ENCODE results near the gene ZBTB45.
A peak's percentile ranks its signal among the peaks of the same experiment; 100 is the strongest.

Gene ZBTB45

DNA sequence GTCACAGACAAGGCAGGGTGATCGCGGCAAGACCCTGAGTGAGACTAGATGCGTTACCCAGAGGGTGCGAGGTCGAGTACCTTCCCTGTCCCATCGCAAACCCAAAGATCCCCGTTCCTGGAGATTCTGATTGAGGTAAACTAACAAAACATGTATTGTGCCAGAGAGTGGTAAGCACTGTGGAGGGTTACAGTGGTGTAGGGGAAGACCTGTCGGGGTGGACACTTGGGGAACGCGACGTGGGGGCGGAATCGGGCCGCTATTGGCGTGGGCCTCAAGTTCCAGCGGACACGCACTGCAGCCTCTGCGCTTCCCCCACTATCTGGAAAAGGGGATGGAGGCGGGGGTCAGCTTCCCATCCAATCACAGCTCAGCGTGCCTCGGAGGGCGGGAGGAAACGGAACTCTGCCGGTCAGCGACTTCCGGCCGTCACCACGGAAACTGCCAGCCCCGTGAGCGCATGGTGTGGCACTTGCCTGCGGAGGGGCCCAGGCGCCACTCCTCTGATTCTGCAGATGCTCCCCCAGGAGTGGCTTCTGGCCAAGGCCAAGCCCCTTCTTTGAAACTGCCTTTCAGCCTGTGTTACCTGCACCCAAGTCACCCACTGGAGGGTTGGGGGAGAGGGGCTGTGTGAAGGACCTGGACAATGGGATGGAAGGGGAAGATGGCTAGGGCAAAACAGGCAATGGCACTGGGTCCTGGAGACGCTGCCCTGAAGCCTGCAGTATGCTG is 39.8 kb upstream of the ZBTB45 start:
- Histone ChIP-seq H3K4me1 (ENCODE audit: control insufficient read depth, insufficient read depth, low read length) (peaks cover 28% of the 10 kb centered on the region), H3K27ac (ENCODE audit: low read depth, low read length) (peak overlapping the region; percentile 98), H3K27me3 (ENCODE audit: control insufficient read depth, insufficient read depth, low read length) (peaks cover 39% of the 10 kb centered on the region), H3K9ac (ENCODE audit: low read length) (peak overlapping the region; percentile 82), H3K9me3 (ENCODE audit: control insufficient read depth, insufficient read depth, low read depth, low read length) (no peaks in the 10 kb centered on the region), H3K4me3 (ENCODE audit: low read depth, low read length) (peak overlapping the region; percentile 81), H3K36me3 (ENCODE audit: control insufficient read depth, insufficient read depth, low read length) (peaks cover 13% of the 10 kb centered on the region)

DNA sequence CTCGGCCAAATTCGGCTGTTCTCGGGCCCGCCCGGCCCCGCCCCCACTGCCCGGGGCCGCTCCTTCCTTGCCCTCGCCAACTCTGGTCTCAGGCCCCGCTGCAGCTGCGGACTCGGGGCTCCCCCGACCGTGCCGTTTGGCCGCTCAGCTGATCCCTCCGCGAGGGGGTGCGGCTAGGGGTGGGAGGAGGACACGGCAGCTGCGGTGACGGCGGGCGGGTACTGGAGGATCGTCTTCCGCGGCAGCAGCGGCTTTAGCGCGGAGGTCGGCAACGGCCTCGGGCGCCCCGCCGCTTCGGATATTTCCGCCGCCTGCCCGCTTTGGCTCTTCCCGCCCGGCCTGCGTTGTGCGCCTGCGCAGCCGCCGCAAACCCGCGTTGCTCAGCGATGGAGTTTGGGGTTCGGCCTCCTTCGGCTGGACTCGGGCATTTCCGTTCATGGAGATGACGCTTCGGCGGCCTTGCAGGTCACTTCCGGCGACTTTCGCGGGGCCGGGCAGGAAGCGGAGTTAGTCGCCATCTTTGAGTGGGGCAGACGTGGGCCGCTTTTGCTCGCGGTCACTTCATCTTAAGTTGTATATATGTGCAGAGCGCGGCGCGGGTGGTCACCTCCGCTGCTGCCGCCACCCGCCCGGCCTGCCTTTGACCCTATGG is 39.1 kb upstream of the ZBTB45 start:
- H3K27ac ChIP-seq (ENCODE audit: low read depth, low read length) = peak overlapping the region; percentile 98
- no peaks in the 10 kb centered on the region for H3K9me3 ChIP-seq (ENCODE audit: control insufficient read depth, insufficient read depth, low read depth, low read length)
- peak overlapping the region; percentile 81 for H3K4me3 ChIP-seq (ENCODE audit: low read depth, low read length)
- peaks cover 13% of the 10 kb centered on the region for H3K36me3 ChIP-seq (ENCODE audit: control insufficient read depth, insufficient read depth, low read length)
- H3K9ac ChIP-seq (ENCODE audit: low read length) = peak overlapping the region; percentile 82
- H3K27me3 ChIP-seq (ENCODE audit: control insufficient read depth, insufficient read depth, low read length) = peaks cover 33% of the 10 kb centered on the region
- H3K4me1 ChIP-seq (ENCODE audit: control insufficient read depth, insufficient read depth, low read length) = peaks cover 33% of the 10 kb centered on the region

DNA sequence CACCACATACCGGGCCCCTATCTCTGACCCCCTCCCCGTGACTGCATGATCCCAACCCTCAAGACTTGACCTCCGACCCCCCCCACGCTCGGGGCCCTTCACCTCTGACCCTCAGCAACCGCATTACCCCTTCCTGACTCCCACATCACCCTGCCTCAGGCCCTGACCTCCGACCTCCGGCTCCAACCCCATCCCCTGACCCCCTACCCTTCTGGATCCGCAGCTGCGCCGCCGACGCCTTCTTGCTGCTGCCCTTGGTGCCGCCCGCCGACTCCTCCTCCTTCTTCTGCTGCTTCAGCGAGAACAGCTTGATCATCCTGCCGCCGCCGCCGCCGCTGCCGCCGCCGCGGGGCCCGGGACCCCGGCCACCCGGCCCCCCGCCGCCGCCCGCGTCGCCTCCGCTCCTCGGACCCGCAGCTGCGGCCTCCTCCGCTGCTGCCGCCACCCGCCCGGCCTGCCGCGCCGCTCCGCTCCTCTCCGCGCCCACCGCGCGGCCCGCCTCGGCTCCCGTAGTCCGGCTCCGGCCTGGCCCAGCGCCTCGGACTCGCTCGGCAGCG is 38.5 kb upstream of the ZBTB45 start, which contains the start of gene UBE2M:
Gene UBE2M, minus strand, starts transcription at position 546 of the 557 bp plus-strand sequence. Its CDS starts 230 bp downstream, at position 316.
- Histone ChIP-seq H3K9ac (ENCODE audit: low read length) (peak within 1 kb of the TSS; percentile 86), H3K9me3 (ENCODE audit: control insufficient read depth, insufficient read depth, low read depth, low read length) (no peaks in the 10 kb centered on the region), H3K27ac (ENCODE audit: low read depth, low read length) (peak within 1 kb of the TSS; percentile 98), H3K27me3 (ENCODE audit: control insufficient read depth, insufficient read depth, low read length) (peaks cover 26% of the 10 kb centered on the region), H3K4me1 (ENCODE audit: control insufficient read depth, insufficient read depth, low read length) (peaks cover 32% of the 10 kb centered on the region), H3K4me3 (ENCODE audit: low read depth, low read length) (peak within 1 kb of the TSS; percentile 81), H3K36me3 (ENCODE audit: control insufficient read depth, insufficient read depth, low read length) (peaks cover 18% of the 10 kb centered on the region)

DNA sequence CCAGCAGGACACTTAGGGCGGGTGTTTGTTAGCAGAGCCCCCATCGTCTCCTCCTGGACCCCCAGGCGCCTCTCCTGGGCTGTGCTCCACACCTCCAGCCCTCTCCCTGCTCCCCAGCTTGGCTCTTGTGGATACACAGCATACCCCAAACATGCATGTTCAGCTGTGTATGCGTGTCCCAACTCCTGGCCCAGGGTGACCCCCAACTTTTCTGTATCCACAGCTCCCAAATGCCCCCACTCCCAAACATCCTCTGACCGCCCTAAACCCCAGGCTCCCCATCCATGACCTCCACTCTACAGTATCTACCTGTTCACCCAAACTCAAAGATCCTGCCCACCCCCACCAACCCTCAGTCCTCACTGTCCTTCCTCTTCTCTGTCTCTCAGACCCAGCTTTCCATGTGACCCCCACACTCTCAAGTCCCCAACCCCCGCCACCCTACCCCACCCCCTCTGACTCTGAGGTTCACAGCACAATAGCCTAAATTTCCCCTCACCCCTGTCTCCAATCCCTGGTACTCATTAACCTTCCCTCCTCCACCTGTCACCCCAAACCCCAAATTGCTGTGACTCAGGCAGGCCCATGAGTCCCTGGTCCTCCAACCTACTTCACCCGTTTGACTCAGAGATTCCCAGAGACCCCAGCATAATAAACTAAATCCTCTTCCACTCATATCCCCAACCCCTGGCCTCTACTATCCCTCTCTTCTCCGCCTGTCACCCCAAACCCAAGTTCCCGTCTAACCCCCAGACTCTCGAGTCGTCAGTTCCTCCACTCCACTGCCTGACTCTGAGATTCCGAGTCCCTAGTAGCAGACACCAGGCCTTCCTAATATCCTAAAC is 37.8 kb upstream of the ZBTB45 start:
- H3K9me3 ChIP-seq (ENCODE audit: control insufficient read depth, insufficient read depth, low read depth, low read length) = no peaks in the 10 kb centered on the region
- peak overlapping the region; percentile 81 for H3K4me3 ChIP-seq (ENCODE audit: low read depth, low read length)
- peak overlapping the region; percentile 86 for H3K9ac ChIP-seq (ENCODE audit: low read length)
- H3K36me3 ChIP-seq (ENCODE audit: control insufficient read depth, insufficient read depth, low read length) = peaks cover 24% of the 10 kb centered on the region
- H3K27me3 ChIP-seq (ENCODE audit: control insufficient read depth, insufficient read depth, low read length) = peaks cover 19% of the 10 kb centered on the region
- peak overlapping the region; percentile 56; the same call in 1 of the 2 replicates for H3K27ac ChIP-seq (ENCODE audit: low read depth, low read length)
- peaks cover 32% of the 10 kb centered on the region for H3K4me1 ChIP-seq (ENCODE audit: control insufficient read depth, insufficient read depth, low read length)

DNA sequence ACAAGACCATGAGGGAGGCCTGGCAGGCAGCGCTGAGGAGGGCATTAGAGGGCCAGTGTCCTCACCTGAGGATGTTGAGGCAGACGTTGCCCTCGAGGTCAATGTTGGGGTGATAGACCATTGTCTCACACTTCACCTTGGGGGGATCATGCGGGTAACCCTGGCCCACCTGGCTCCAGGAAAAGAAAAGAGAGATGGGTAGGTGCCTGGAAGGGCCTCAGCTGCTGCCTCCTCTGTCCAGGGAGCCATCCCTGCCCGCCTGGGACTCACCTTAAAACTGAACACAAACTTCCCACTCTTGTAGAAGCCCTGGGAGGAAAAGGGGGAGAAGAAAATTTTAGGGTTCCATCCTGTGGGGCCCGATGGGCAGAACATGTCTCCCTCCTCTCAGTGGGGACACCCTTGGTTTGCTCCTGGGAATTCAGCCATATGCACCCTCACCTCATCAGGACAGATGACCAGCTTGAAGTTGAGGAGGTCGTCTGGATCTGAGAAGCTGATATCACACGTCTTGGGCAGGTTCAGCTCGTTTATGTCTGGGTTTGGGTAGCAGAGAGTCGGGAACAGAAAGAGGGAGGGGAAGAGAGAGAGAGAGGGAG is 37.1 kb upstream of the ZBTB45 start:
- no peak overlapping the region for H3K27ac ChIP-seq (ENCODE audit: low read depth, low read length)

DNA sequence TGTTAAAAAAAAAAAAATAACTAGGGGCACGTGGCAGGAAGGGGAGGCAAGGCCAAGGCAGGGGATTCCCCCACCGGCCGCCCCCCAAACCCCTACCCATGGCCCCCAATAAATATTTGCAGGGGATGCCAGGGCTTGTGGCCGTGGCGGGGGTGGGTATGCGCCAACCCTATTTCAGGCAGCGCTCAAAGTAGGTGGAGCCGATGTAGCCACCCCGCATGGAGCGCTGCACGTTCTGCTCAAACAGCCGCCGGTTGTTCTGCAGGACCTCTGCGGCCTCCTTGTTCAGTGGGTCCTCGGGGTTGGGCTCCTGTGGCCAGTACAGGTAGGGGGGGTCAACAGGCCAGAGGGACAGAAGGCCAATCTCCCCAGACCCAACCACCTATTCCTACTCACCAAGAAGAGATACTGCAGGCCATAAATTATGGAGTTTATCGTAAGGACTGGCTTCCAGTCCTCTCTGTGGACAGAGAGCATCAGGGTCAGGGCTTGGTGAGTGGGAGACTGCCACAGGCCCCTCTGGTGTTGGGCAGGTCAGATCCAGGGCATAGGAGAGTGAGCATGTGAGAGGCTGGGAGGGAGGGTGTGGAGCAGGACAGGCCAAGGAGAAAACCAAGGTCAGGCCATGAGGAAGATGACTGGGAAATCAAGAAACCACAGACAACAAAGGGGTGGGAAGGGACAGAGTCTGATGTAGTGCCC is 36.5 kb upstream of the ZBTB45 start:
- H3K27ac ChIP-seq (ENCODE audit: low read depth, low read length) = no peak overlapping the region
- peaks cover 38% of the 10 kb centered on the region for H3K36me3 ChIP-seq (ENCODE audit: control insufficient read depth, insufficient read depth, low read length)
- no peaks in the 10 kb centered on the region for H3K9me3 ChIP-seq (ENCODE audit: control insufficient read depth, insufficient read depth, low read depth, low read length)
- H3K9ac ChIP-seq (ENCODE audit: low read length) = no peak overlapping the region
- peaks cover 6% of the 10 kb centered on the region for H3K27me3 ChIP-seq (ENCODE audit: control insufficient read depth, insufficient read depth, low read length)
- no peak overlapping the region for H3K4me3 ChIP-seq (ENCODE audit: low read depth, low read length)
- H3K4me1 ChIP-seq (ENCODE audit: control insufficient read depth, insufficient read depth, low read length) = peaks cover 25% of the 10 kb centered on the region

More for the DNA sequence above, 37.1 kb upstream of the ZBTB45 start:
- Histone ChIP-seq H3K27me3 (ENCODE audit: control insufficient read depth, insufficient read depth, low read length) (peaks cover 12% of the 10 kb centered on the region), H3K36me3 (ENCODE audit: control insufficient read depth, insufficient read depth, low read length) (peaks cover 31% of the 10 kb centered on the region), H3K9ac (ENCODE audit: low read length) (peak overlapping the region; percentile 86), H3K4me3 (ENCODE audit: low read depth, low read length) (peak overlapping the region; percentile 81), H3K4me1 (ENCODE audit: control insufficient read depth, insufficient read depth, low read length) (peaks cover 25% of the 10 kb centered on the region), H3K9me3 (ENCODE audit: control insufficient read depth, insufficient read depth, low read depth, low read length) (no peaks in the 10 kb centered on the region)

DNA sequence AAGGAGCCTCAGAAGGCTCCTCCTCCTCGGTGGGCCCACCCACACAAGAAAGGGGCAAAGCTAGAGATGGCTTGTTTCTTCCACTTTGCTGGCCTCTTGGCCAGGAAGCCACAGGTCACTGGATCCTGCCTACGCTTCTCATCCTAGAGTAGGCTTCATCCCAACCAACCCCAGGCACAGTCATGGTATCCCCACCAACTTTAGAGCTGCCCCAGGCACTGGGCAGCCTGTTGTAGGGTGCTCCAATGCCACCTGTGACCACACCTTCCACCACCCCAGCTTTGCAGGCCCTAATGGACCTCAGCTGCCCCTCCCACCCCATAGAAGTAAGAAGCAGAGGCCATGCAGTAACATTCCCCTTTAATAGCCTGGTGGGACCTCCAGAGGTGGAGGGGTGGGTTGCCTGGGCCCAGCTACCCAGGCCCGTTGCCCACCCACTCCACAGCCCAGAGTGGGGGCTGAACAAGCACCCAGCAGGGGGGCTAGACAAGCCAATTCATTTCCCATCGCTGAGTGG is 35.8 kb upstream of the ZBTB45 start:
- peak overlapping the region; percentile 74 for H3K4me3 ChIP-seq (ENCODE audit: low read depth, low read length)
- H3K9ac ChIP-seq (ENCODE audit: low read length) = peak overlapping the region; percentile 80
- H3K9me3 ChIP-seq (ENCODE audit: control insufficient read depth, insufficient read depth, low read depth, low read length) = no peaks in the 10 kb centered on the region
- H3K27me3 ChIP-seq (ENCODE audit: control insufficient read depth, insufficient read depth, low read length) = no peaks in the 10 kb centered on the region
- peak overlapping the region; percentile 64 for H3K27ac ChIP-seq (ENCODE audit: low read depth, low read length)
- H3K36me3 ChIP-seq (ENCODE audit: control insufficient read depth, insufficient read depth, low read length) = peaks cover 44% of the 10 kb centered on the region
- H3K4me1 ChIP-seq (ENCODE audit: control insufficient read depth, insufficient read depth, low read length) = peaks cover 25% of the 10 kb centered on the region

DNA sequence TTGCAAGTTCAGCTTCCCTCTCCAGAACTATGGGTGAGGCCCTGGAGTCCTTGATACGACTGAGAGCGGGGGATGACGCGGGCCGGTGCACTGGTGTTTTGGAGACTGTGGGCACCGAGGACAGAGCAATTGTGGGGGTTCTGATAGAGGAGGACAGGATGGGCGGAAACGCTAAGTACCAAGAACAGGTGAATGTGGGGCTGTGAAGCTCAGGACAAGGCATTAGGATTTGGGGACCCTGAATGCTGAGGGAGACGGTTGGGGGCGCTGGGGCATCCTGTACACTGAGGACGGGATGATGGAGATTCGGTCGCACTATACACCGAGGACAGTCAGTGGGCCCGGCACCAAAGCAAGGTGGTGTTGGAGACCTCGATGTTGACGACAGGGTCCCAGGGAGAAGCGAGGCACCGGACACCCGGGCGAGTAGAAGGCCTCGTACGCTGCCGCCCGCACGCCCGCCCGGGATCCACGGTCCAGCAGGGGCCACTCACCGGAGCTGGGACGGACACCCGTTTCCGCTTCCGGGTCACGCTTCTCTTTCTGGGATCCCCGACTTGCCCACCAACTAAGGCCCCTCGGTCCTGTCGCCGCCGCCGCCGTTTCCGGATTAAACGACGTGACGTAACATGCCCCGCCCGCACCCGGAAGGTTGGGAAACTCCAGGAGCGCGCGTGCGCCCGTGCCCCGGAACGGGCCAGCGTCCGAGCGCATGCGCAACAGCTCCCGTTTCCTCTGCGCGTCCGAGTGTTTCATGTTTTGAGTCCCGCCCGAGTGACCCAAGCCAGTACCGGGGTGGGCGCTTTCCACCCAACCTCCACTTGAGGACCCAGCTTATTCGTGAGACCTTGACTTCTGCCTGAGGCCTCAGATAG is 35.1 kb upstream of the ZBTB45 start, which contains the start of gene CHMP2A:
Gene CHMP2A, minus strand, starts transcription at position 612 of the 875 bp plus-strand sequence. CDS start 893 bp downstream, outside the sequence.
- Histone ChIP-seq H3K9ac (ENCODE audit: low read length) (peak within 1 kb of the TSS; percentile 80), H3K9me3 (ENCODE audit: control insufficient read depth, insufficient read depth, low read depth, low read length) (no peaks in the 10 kb centered on the region), H3K27me3 (ENCODE audit: control insufficient read depth, insufficient read depth, low read length) (no peaks in the 10 kb centered on the region), H3K4me1 (ENCODE audit: control insufficient read depth, insufficient read depth, low read length) (peaks cover 22% of the 10 kb centered on the region), H3K36me3 (ENCODE audit: control insufficient read depth, insufficient read depth, low read length) (peaks cover 51% of the 10 kb centered on the region), H3K27ac (ENCODE audit: low read depth, low read length) (peak within 1 kb of the TSS; percentile 64), H3K4me3 (ENCODE audit: low read depth, low read length) (peak within 1 kb of the TSS; percentile 74)

DNA sequence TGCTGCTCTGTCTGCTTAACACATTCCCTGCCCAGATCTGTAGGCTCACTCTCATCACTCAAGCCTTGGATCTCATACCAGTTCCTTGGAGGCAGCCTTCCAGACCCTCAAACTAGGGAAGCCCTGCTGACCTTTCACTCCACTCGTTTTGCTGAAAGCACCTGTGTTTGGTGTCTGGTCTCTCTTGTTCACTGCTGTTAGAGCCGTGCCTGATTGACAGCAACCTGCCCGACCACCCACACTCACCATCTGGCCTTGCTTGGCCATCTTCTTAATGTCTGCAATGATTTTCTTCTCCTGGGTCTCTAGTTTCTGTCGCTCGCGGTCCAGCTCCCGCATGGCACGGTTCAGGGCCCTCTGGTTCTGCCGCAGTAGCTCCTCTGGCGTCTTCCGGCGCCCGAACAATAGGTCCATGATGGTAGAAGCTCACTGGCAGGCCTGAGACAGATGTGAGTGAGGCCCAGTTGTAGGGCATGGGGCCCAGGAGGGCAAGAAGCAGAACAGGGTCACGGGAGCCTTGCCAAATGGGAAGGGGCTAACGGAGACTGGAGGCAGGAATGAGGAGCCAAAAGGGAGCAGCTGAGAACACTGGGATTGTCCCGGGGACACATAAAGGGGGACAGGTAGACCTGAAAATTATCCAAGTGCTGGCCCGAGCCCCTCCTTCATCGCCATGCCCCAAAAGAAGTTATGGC is 34.3 kb upstream of the ZBTB45 start:
- H3K27ac ChIP-seq (ENCODE audit: low read depth, low read length) = peak overlapping the region; percentile 42
- peak overlapping the region; percentile 74 for H3K4me3 ChIP-seq (ENCODE audit: low read depth, low read length)
- no peaks in the 10 kb centered on the region for H3K27me3 ChIP-seq (ENCODE audit: control insufficient read depth, insufficient read depth, low read length)
- peaks cover 20% of the 10 kb centered on the region for H3K4me1 ChIP-seq (ENCODE audit: control insufficient read depth, insufficient read depth, low read length)
- no peaks in the 10 kb centered on the region for H3K9me3 ChIP-seq (ENCODE audit: control insufficient read depth, insufficient read depth, low read depth, low read length)
- peaks cover 59% of the 10 kb centered on the region for H3K36me3 ChIP-seq (ENCODE audit: control insufficient read depth, insufficient read depth, low read length)
- H3K9ac ChIP-seq (ENCODE audit: low read length) = peak overlapping the region; percentile 80

All from HUES6 (cell line).